HG03025 (cell line): Measurements from ENCODE around the gene MED8.

Experiments used
- ATAC-seq: cut with Tn5 transposase; IDR thresholded peaks from one replicate; pipeline ENCODE4 v1.9.1; 2021; ENCODE audit warnings: mild to moderate bottlenecking, moderate library complexity; ENCODE audit not compliant: unreplicated experiment, low FRiP score

Gene MED8

GRCh38 chr1:43389326-43390313 is at the start of gene MED8, which contains the start of gene SZT2:
Gene MED8, minus strand, starts transcription at chr1:43389800. Its CDS starts 36 bp downstream, at chr1:43389764.
Gene SZT2, plus strand, starts transcription at chr1:43389899. Its CDS starts 70 bp downstream, at chr1:43389969.
- ATAC-seq: peak; percentile 81

GRCh38 chr1:43438953-43439581 is 49.5 kb upstream of the MED8 start:
- ATAC-seq: no peak

- no peak for ATAC-seq
These were observed 49.0 kb upstream of the MED8 start for GRCh38 chr1:43438576-43438952.

- no peak for ATAC-seq
These were observed 48.4 kb upstream of the MED8 start for GRCh38 chr1:43438006-43438405.

- ATAC-seq: no peak
These were observed 47.7 kb upstream of the MED8 start for GRCh38 chr1:43437031-43437973.

- no peak for ATAC-seq
These were observed 46.8 kb upstream of the MED8 start for GRCh38 chr1:43436371-43436770.

- ATAC-seq: no peak
These were observed 45.8 kb upstream of the MED8 start for GRCh38 chr1:43435146-43436145.

- no peak for ATAC-seq
These were observed 44.7 kb upstream of the MED8 start for GRCh38 chr1:43434256-43434655.

GRCh38 chr1:43432907-43433306 is 43.3 kb upstream of the MED8 start:
- no peak for ATAC-seq

GRCh38 chr1:43432171-43432860 is 42.7 kb upstream of the MED8 start:
- ATAC-seq: no peak

GRCh38 chr1:43431676-43432075 is 42.1 kb upstream of the MED8 start:
- no peak for ATAC-seq

- no peak for ATAC-seq
These were observed 41.2 kb upstream of the MED8 start for GRCh38 chr1:43430831-43431230.

GRCh38 chr1:43427941-43428340 is 38.3 kb upstream of the MED8 start:
- no peak for ATAC-seq

GRCh38 chr1:43427524-43427923 is 37.9 kb upstream of the MED8 start:
- ATAC-seq: no peak

- no peak for ATAC-seq
These were observed 36.6 kb upstream of the MED8 start for GRCh38 chr1:43426221-43426620.

- ATAC-seq: no peak
These were observed 35.4 kb upstream of the MED8 start for GRCh38 chr1:43425045-43425444.

- no peak for ATAC-seq
These were observed 34.3 kb upstream of the MED8 start for GRCh38 chr1:43423672-43424550.
